Karpas-422 (cell line): ENCODE measurements around the gene EIF1B. TPM values are rescaled to one million over a fixed set of nuclear protein-coding genes. Genes with fewer than 3 reads are reported as not detected.
"Not testable (repeated sequence)": the region's sequence is repeated elsewhere in the genome, so short reads cannot be mapped to it uniquely, and the experiment has no call there.

Experiments
- DNase-seq: peaks from one replicate; pipeline ENCODE4 v3.0.0-alpha.2; 2015
- H2AFZ ChIP-seq: fragments of 200-600 bp; sonication (generic); 2 replicates; pipeline ENCODE4 v1.6.1; 2014; ENCODE audit warnings: antibody characterized with exemption, low read length, mixed read lengths
- H3K27ac ChIP-seq: fragments of 200-600 bp; sonication (generic); 2 replicates; pipeline ENCODE4 v1.5.1; 2014; ENCODE audit warnings: mild to moderate bottlenecking, low read length, moderate library complexity
- H3K27me3 ChIP-seq: fragments of 200-600 bp; sonication (generic); 2 replicates; pipeline ENCODE4 v1.6.1; 2014; ENCODE audit warnings: low read length, mixed read lengths
- H3K36me3 ChIP-seq: fragments of 200-600 bp; sonication (generic); 2 replicates; pipeline ENCODE4 v1.6.1; 2014; ENCODE audit warnings: low read length, mixed read lengths; ENCODE audit not compliant: insufficient read depth
- H3K4me1 ChIP-seq: fragments of 200-600 bp; sonication (generic); 2 replicates; pipeline ENCODE4 v1.6.1; 2014; ENCODE audit warnings: mild to moderate bottlenecking, low read length, mixed read lengths
- H3K4me2 ChIP-seq: fragments of 200-600 bp; sonication (generic); 2 replicates; pipeline ENCODE4 v1.6.1; 2014; ENCODE audit warnings: low read length, low read depth, mild to moderate bottlenecking; ENCODE audit not compliant: poor library complexity, severe bottlenecking
- H3K4me3 ChIP-seq: fragments of 200-600 bp; sonication (generic); 2 replicates; pipeline ENCODE4 v1.5.1; 2014; ENCODE audit warnings: mild to moderate bottlenecking, antibody characterized with exemption, low read length, mixed read lengths
- H3K79me2 ChIP-seq: fragments of 200-600 bp; sonication (generic); 2 replicates; pipeline ENCODE4 v1.6.1; 2014; ENCODE audit warnings: mild to moderate bottlenecking, low read length, mixed read lengths
- H3K9ac ChIP-seq: fragments of 200-600 bp; sonication (generic); 2 replicates; pipeline ENCODE4 v1.6.0; 2014; ENCODE audit warnings: low read length
- H3K9me2 ChIP-seq: fragments of 200-600 bp; sonication (generic), shearing (Covaris generic); replicated peaks from 2 replicates; pipeline ENCODE4 v1.6.0; 2014; ENCODE audit warnings: mild to moderate bottlenecking, low read length, moderate library complexity; ENCODE audit not compliant: insufficient read depth
- H3K9me3 ChIP-seq: fragments of 300-700, 200-600 bp; sonication (generic); 2 replicates; pipeline ENCODE4 v1.6.1; 2014; ENCODE audit warnings: low read length, mixed read lengths
- H4K20me1 ChIP-seq: fragments of 200-600 bp; sonication (generic); 2 replicates; pipeline ENCODE4 v1.6.1; 2014; ENCODE audit warnings: mild to moderate bottlenecking, antibody characterized with exemption, low read length, low read depth; ENCODE audit not compliant: insufficient read depth
- total RNA-seq: library from RNA; depleted of rRNA; stranded (reverse); fragments of >200 nt; shearing (Covaris generic); gene quantifications from 2 replicates; pipeline ENCODE4 v1.2.3, GENCODE V29; 2014; ENCODE audit warnings: low replicate concordance

Gene EIF1B
- total RNA-seq, 1 experiment from 2014 or later = 41.9 TPM

- not testable (repeated sequence) for H3K4me1 ChIP-seq, H3K27ac ChIP-seq, H3K79me2 ChIP-seq, H4K20me1 ChIP-seq, H3K27me3 ChIP-seq, H3K9me2 ChIP-seq, H3K4me2 ChIP-seq, H2AFZ ChIP-seq, H3K36me3 ChIP-seq, DNase-seq, H3K9me3 ChIP-seq, H3K9ac ChIP-seq, H3K4me3 ChIP-seq
These were observed 26.4 kb upstream of the EIF1B start for GRCh38 chr3:40283057-40283456.

GRCh38 chr3:40287248-40287647, 22.3 kb upstream of the EIF1B start:
- H2AFZ ChIP-seq = no peak overlapping the region
- H4K20me1 ChIP-seq = no peaks in the 10 kb centered on the region
- no peaks in the 10 kb centered on the region for H3K36me3 ChIP-seq
- H3K27me3 ChIP-seq = no peaks in the 10 kb centered on the region
- H3K9me2 ChIP-seq = 0 out of 2 replicates have a peak, but pooled peaks cover 2% of the 10 kb centered on the region
- no peaks in the 10 kb centered on the region for H3K4me1 ChIP-seq
- no peak overlapping the region for H3K27ac ChIP-seq
- H3K4me2 ChIP-seq = no peak overlapping the region
- no peak for DNase-seq
- no peaks in the 10 kb centered on the region for H3K79me2 ChIP-seq
- no peak overlapping the region for H3K9ac ChIP-seq
- H3K4me3 ChIP-seq = no peak overlapping the region
- H3K9me3 ChIP-seq = no peaks in the 10 kb centered on the region

- no peak overlapping the region for H3K4me3 ChIP-seq
- no peak for DNase-seq
These were observed 19.1 kb upstream of the EIF1B start for GRCh38 chr3:40290396-40290795.

GRCh38 chr3:40291471-40291870, 18.0 kb upstream of the EIF1B start:
- Histone ChIP-seq H3K9me2 (no peaks in the 10 kb centered on the region), H2AFZ (no peak overlapping the region), H3K36me3 (no peaks in the 10 kb centered on the region), H3K4me2 (no peak overlapping the region), H3K27me3 (no peaks in the 10 kb centered on the region), H3K27ac (no peak overlapping the region), H3K9me3 (no peaks in the 10 kb centered on the region), H3K79me2 (no peaks in the 10 kb centered on the region), H3K9ac (no peak overlapping the region), H3K4me3 (no peak overlapping the region), H3K4me1 (no peaks in the 10 kb centered on the region), H4K20me1 (no peaks in the 10 kb centered on the region)
- DNase-seq = no peak

More at GRCh38 chr3:40290396-40290795, 19.1 kb upstream of the EIF1B start:
- Histone ChIP-seq H3K9me3 (no peaks in the 10 kb centered on the region), H3K27me3 (no peaks in the 10 kb centered on the region), H3K4me1 (no peaks in the 10 kb centered on the region), H3K9ac (no peak overlapping the region), H3K27ac (no peak overlapping the region), H3K36me3 (no peaks in the 10 kb centered on the region), H3K4me2 (peak overlapping the region; percentile 26), H3K79me2 (no peaks in the 10 kb centered on the region), H3K9me2 (no peaks in the 10 kb centered on the region), H4K20me1 (no peaks in the 10 kb centered on the region), H2AFZ (no peak overlapping the region)

GRCh38 chr3:40292637-40293349, 16.7 kb upstream of the EIF1B start:
- Histone ChIP-seq H3K79me2 (no peaks in the 10 kb centered on the region), H3K4me1 (no peaks in the 10 kb centered on the region), H3K9me3 (no peaks in the 10 kb centered on the region), H3K4me3 (no peak overlapping the region), H3K9ac (no peak overlapping the region), H3K27me3 (no peaks in the 10 kb centered on the region), H3K27ac (no peak overlapping the region), H3K36me3 (no peaks in the 10 kb centered on the region), H3K9me2 (no peaks in the 10 kb centered on the region), H3K4me2 (no peak overlapping the region), H2AFZ (no peak overlapping the region), H4K20me1 (no peaks in the 10 kb centered on the region)
- no peak for DNase-seq

GRCh38 chr3:40294434-40294833, 15.1 kb upstream of the EIF1B start:
- Histone ChIP-seq H2AFZ (no peak overlapping the region), H3K4me1 (no peaks in the 10 kb centered on the region), H3K27ac (no peak overlapping the region), H3K9me2 (no peaks in the 10 kb centered on the region), H3K4me3 (no peak overlapping the region), H3K9ac (no peak overlapping the region), H3K79me2 (no peaks in the 10 kb centered on the region), H3K4me2 (no peak overlapping the region), H3K27me3 (no peaks in the 10 kb centered on the region), H3K9me3 (no peaks in the 10 kb centered on the region), H4K20me1 (no peaks in the 10 kb centered on the region), H3K36me3 (no peaks in the 10 kb centered on the region)
- DNase-seq = no peak

GRCh38 chr3:40298075-40298474, 11.4 kb upstream of the EIF1B start:
- H3K9me3 ChIP-seq = no peaks in the 10 kb centered on the region

GRCh38 chr3:40299130-40299720, 10.3 kb upstream of the EIF1B start:
- Histone ChIP-seq H3K4me3 (no peak overlapping the region), H2AFZ (no peak overlapping the region), H3K79me2 (no peaks in the 10 kb centered on the region), H3K27me3 (no peaks in the 10 kb centered on the region), H3K36me3 (no peaks in the 10 kb centered on the region), H4K20me1 (no peaks in the 10 kb centered on the region), H3K9me3 (no peaks in the 10 kb centered on the region), H3K9ac (no peak overlapping the region), H3K4me2 (no peak overlapping the region), H3K27ac (no peak overlapping the region), H3K4me1 (no peaks in the 10 kb centered on the region), H3K9me2 (no peaks in the 10 kb centered on the region)
- DNase-seq = no peak

More at GRCh38 chr3:40298075-40298474, 11.4 kb upstream of the EIF1B start:
- no peaks in the 10 kb centered on the region for H4K20me1 ChIP-seq
- no peaks in the 10 kb centered on the region for H3K9me2 ChIP-seq
- H3K4me2 ChIP-seq = no peak overlapping the region
- no peak overlapping the region for H3K9ac ChIP-seq
- no peaks in the 10 kb centered on the region for H3K27me3 ChIP-seq
- H3K79me2 ChIP-seq = no peaks in the 10 kb centered on the region
- no peak overlapping the region for H3K4me3 ChIP-seq
- no peak for DNase-seq
- no peaks in the 10 kb centered on the region for H3K4me1 ChIP-seq
- no peak overlapping the region for H3K27ac ChIP-seq
- no peak overlapping the region for H2AFZ ChIP-seq
- H3K36me3 ChIP-seq = no peaks in the 10 kb centered on the region
